OCI-LY1 (cell line): ENCODE data around the gene UNC13C.

Experiments used
- CTCF ChIP-seq: fragments of 200-600 bp; sonication (generic), shearing (Covaris generic); IDR thresholded peaks from 2 replicates; pipeline ENCODE4 v1.5.1; 2017; ENCODE audit warnings: mild to moderate bottlenecking, antibody characterized with exemption, low read length, moderate library complexity, mixed read lengths
- EZH2 ChIP-seq: fragments of 200-600 bp; sonication (generic), shearing (Covaris generic); IDR thresholded peaks from 2 replicates; pipeline ENCODE4 v1.8.0; 2017; ENCODE audit warnings: borderline replicate concordance, mixed run types, mild to moderate bottlenecking, antibody characterized with exemption, low read length, moderate library complexity, mixed read lengths

GRCh38 chr15:54307252-54307902, 329.1 kb downstream of the UNC13C start:
- TF ChIP-seq CTCF: no peak
- no peak for TF ChIP-seq EZH2
